Loucy (cell line): Measurements from ENCODE around the gene SYNGR3.
"Not testable (repeated sequence)": the region's sequence is repeated elsewhere in the genome, so short reads cannot be mapped to it uniquely, and the experiment has no call there.

Experiments
- H2AFZ ChIP-seq: fragments of 200-600 bp; sonication (generic); 2 replicates; pipeline ENCODE4 v1.6.0; 2016; ENCODE audit warnings: antibody characterized with exemption, mild to moderate bottlenecking, low read length, moderate library complexity
- H3F3A ChIP-seq: fragments of 200-600 bp; 2 replicates; pipeline ENCODE4 v1.6.0; 2016; ENCODE audit warnings: antibody characterized with exemption, low read depth, mild to moderate bottlenecking
- H3K27me3 ChIP-seq: fragments of 200-600 bp; sonication (generic); 2 replicates; pipeline ENCODE4 v1.6.1; 2014; ENCODE audit warnings: low read length, mild to moderate bottlenecking; ENCODE audit not compliant: insufficient read depth, poor library complexity, severe bottlenecking
- H3K36me3 ChIP-seq: fragments of 200-600 bp; sonication (generic); 2 replicates; pipeline ENCODE4 v1.6.1; 2016; ENCODE audit warnings: low read length; ENCODE audit not compliant: insufficient read depth
- H3K4me1 ChIP-seq: fragments of 200-600 bp; sonication (generic); 2 replicates; pipeline ENCODE4 v1.5.1; 2014; ENCODE audit warnings: low read length, mild to moderate bottlenecking; ENCODE audit not compliant: insufficient read depth, poor library complexity, severe bottlenecking
- H3K4me2 ChIP-seq: fragments of 200-600 bp; sonication (generic); 2 replicates; pipeline ENCODE4 v1.6.0; 2014; ENCODE audit warnings: antibody characterized with exemption, low read length, low read depth, mild to moderate bottlenecking; ENCODE audit not compliant: poor library complexity, severe bottlenecking
- H3K4me3 ChIP-seq: fragments of 200-600 bp; sonication (generic); 2 replicates; pipeline ENCODE4 v1.5.1; 2014; ENCODE audit warnings: low read length, mild to moderate bottlenecking, mixed read lengths; ENCODE audit not compliant: poor library complexity, severe bottlenecking
- H3K79me2 ChIP-seq: fragments of 200-600 bp; sonication (generic); 2 replicates; pipeline ENCODE4 v1.6.1; 2014; ENCODE audit warnings: low read length; ENCODE audit not compliant: insufficient read depth
- H3K9ac ChIP-seq: fragments of 200-600 bp; sonication (generic); 2 replicates; pipeline ENCODE4 v1.6.0; 2014; ENCODE audit warnings: mild to moderate bottlenecking, low read depth, low read length, moderate library complexity; ENCODE audit not compliant: poor library complexity, severe bottlenecking
- H3K9me2 ChIP-seq: fragments of 200-600 bp; sonication (generic); replicated peaks from 2 replicates; pipeline ENCODE4 v1.6.1; 2016; ENCODE audit warnings: low read depth, low read length, mixed read lengths
- H3K9me3 ChIP-seq: fragments of 200-600 bp; sonication (generic); 2 replicates; pipeline ENCODE4 v1.6.1; 2014; ENCODE audit warnings: mild to moderate bottlenecking, antibody characterized with exemption, low read length, low read depth; ENCODE audit not compliant: insufficient read depth
- H4K20me1 ChIP-seq: fragments of 200-600 bp; sonication (generic); 2 replicates; pipeline ENCODE4 v1.6.0; 2014; ENCODE audit warnings: antibody characterized with exemption, low read length, mild to moderate bottlenecking; ENCODE audit not compliant: insufficient read depth, poor library complexity, severe bottlenecking
- EZH2phosphoT487 ChIP-seq: fragments of 200-600 bp; IDR thresholded peaks from 2 replicates; pipeline ENCODE4 v1.6.1; 2018; ENCODE audit warnings: antibody characterized with exemption, mild to moderate bottlenecking, moderate library complexity, borderline replicate concordance
- TF ChIP-seq, protein P1 (sequence below): fragments of 200-600 bp; sonication (generic); conservative IDR thresholded peaks from 2 replicates; pipeline ENCODE4 v1.5.1; 2014; ENCODE audit warnings: mild to moderate bottlenecking, antibody characterized with exemption, low read length

The SYNGR3 gene

GRCh38 chr16:2008631-2009163 is 18.9 kb downstream of the SYNGR3 start:
- Histone ChIP-seq H4K20me1 (peaks cover 17% of the 10 kb centered on the region), H3K27me3 (no peaks in the 10 kb centered on the region), H2AFZ (no peak overlapping the region), H3K9ac (peak overlapping the region; percentile 82), H3K4me2 (peak overlapping the region; percentile 95), H3F3A (no peaks in the 10 kb centered on the region), H3K4me3 (peak overlapping the region; percentile 80), H3K9me3 (no peaks in the 10 kb centered on the region), H3K4me1 (peaks cover 10% of the 10 kb centered on the region), H3K36me3 (no peaks in the 10 kb centered on the region), H3K9me2 (no peaks in the 10 kb centered on the region), H3K79me2 (peaks cover 49% of the 10 kb centered on the region)
- TF ChIP-seq, protein P1, sequence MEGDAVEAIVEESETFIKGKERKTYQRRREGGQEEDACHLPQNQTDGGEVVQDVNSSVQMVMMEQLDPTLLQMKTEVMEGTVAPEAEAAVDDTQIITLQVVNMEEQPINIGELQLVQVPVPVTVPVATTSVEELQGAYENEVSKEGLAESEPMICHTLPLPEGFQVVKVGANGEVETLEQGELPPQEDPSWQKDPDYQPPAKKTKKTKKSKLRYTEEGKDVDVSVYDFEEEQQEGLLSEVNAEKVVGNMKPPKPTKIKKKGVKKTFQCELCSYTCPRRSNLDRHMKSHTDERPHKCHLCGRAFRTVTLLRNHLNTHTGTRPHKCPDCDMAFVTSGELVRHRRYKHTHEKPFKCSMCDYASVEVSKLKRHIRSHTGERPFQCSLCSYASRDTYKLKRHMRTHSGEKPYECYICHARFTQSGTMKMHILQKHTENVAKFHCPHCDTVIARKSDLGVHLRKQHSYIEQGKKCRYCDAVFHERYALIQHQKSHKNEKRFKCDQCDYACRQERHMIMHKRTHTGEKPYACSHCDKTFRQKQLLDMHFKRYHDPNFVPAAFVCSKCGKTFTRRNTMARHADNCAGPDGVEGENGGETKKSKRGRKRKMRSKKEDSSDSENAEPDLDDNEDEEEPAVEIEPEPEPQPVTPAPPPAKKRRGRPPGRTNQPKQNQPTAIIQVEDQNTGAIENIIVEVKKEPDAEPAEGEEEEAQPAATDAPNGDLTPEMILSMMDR = no peak
- no peak for TF ChIP-seq EZH2phosphoT487

- H3K27me3 ChIP-seq = no peaks in the 10 kb centered on the region
- peak overlapping the region; percentile 80 for H3K4me3 ChIP-seq
- TF ChIP-seq, protein P1 = no peak
- no peak for TF ChIP-seq EZH2phosphoT487
- H4K20me1 ChIP-seq = peaks cover 17% of the 10 kb centered on the region
- H3K9me3 ChIP-seq = no peaks in the 10 kb centered on the region
- H3K79me2 ChIP-seq = peaks cover 48% of the 10 kb centered on the region
- H3K4me1 ChIP-seq = peaks cover 10% of the 10 kb centered on the region
- peak overlapping the region; percentile 95 for H3K4me2 ChIP-seq
- H2AFZ ChIP-seq = no peak overlapping the region
- peak overlapping the region; percentile 82 for H3K9ac ChIP-seq
- H3F3A ChIP-seq = no peaks in the 10 kb centered on the region
- H3K36me3 ChIP-seq = no peaks in the 10 kb centered on the region
- H3K9me2 ChIP-seq = no peaks in the 10 kb centered on the region
These were observed 19.5 kb downstream of the SYNGR3 start for GRCh38 chr16:2009164-2009711.

- H3K9me2 ChIP-seq = no peaks in the 10 kb centered on the region
- H3K79me2 ChIP-seq = peaks cover 44% of the 10 kb centered on the region
- H3K4me3 ChIP-seq = peak within 1 kb of the TSS; percentile 96
- peak within 1 kb of the TSS; percentile 99 for H2AFZ ChIP-seq
- H3K9me3 ChIP-seq = no peaks in the 10 kb centered on the region
- H3K27me3 ChIP-seq = no peaks in the 10 kb centered on the region
- no peaks in the 10 kb centered on the region for H3K36me3 ChIP-seq
- H3F3A ChIP-seq = no peaks in the 10 kb centered on the region
- peak within 1 kb of the TSS; percentile 95 for H3K4me2 ChIP-seq
- peaks cover 17% of the 10 kb centered on the region for H4K20me1 ChIP-seq
- H3K4me1 ChIP-seq = peaks cover 10% of the 10 kb centered on the region
- TF ChIP-seq, protein P1 = no peak
- TF ChIP-seq EZH2phosphoT487 = no peak
- peak within 1 kb of the TSS; percentile 87 for H3K9ac ChIP-seq
These were observed 20.2 kb downstream of the SYNGR3 start, which contains the start of gene ZNF598 for GRCh38 chr16:2009791-2010510. Gene ZNF598 (minus strand): TSS chr16:2009821.

DNA sequence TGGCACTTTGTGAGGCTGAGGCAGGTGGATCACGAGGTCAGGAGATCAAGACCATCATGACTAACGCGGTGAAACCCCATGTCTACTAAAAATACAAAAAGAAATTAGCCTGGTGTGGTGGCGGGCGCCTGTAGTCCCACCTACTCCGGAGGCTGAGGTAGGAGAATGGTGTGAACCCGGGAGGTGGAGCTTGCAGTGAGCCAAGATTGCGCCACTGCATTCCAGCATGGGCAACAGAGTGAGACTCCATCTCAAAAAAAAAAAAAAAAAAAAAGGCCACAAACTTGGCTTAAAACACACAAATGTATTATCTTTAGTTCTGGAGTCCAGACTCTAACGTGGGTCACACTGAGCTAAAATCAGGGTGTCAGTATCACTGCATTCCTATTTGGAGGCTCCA is 22.0 kb downstream of the SYNGR3 start:
- H4K20me1 ChIP-seq = peaks cover 17% of the 10 kb centered on the region
- not testable (repeated sequence) for H3K9me2 ChIP-seq, H2AFZ ChIP-seq, H3K36me3 ChIP-seq, H3K4me3 ChIP-seq, H3F3A ChIP-seq, H3K4me2 ChIP-seq, H3K27me3 ChIP-seq, H3K9ac ChIP-seq, H3K9me3 ChIP-seq
- H3K4me1 ChIP-seq = peaks cover 10% of the 10 kb centered on the region
- peaks cover 26% of the 10 kb centered on the region for H3K79me2 ChIP-seq
